ENCODE data around the gene GATA5. TPM values are rescaled to one million over a fixed set of nuclear protein-coding genes. Genes with fewer than 3 reads are reported as not detected.
"Not testable (repeated sequence)": the region's sequence is repeated elsewhere in the genome, so short reads cannot be mapped to it uniquely, and the experiment has no call there.

Gene GATA5
- total RNA-seq, 1 experiment from 2014 or later, result 1.4 TPM

GRCh38 chr20:62492711-62493110 lies 16.9 kb upstream of the GATA5 start:
- no peak for TF ChIP-seq PRDM15 (CRISPR knock-in tag; IDR thresholded peaks at IDR 0.05)
- no peak for TF ChIP-seq SMAD3 (CRISPR knock-in tag; IDR thresholded peaks at IDR 0.05; ENCODE audit: borderline replicate concordance)
- no peak for TF ChIP-seq TP53 (CRISPR knock-in tag; IDR thresholded peaks at IDR 0.05)
- no peak for TF ChIP-seq CDX4 (CRISPR knock-in tag; IDR thresholded peaks at IDR 0.05; ENCODE audit: borderline replicate concordance)
- no peak for TF ChIP-seq ZNF219 (CRISPR knock-in tag; IDR thresholded peaks at IDR 0.05; ENCODE audit: borderline replicate concordance)
- TF ChIP-seq TEAD1 (CRISPR knock-in tag; IDR thresholded peaks at IDR 0.05), result no peak
- TF ChIP-seq NFATC4 (CRISPR knock-in tag; IDR thresholded peaks at IDR 0.05), result no peak
- no peak for TF ChIP-seq E2F1 (CRISPR knock-in tag; IDR thresholded peaks at IDR 0.05)
- TF ChIP-seq JUN (CRISPR knock-in tag; IDR thresholded peaks at IDR 0.05), result no peak
- no peak for TF ChIP-seq SMAD4 (CRISPR knock-in tag; IDR thresholded peaks at IDR 0.05)
- no peak for TF ChIP-seq NFYB (CRISPR knock-in tag; conservative IDR thresholded peaks at IDR 0.05; ENCODE audit: low read depth)
- TF ChIP-seq OVOL2 (CRISPR knock-in tag; IDR thresholded peaks at IDR 0.05; ENCODE audit: borderline replicate concordance), result no peak
- no peak for TF ChIP-seq ZNF671 (CRISPR knock-in tag; IDR thresholded peaks at IDR 0.05)
- no peak for TF ChIP-seq KAT7 (CRISPR knock-in tag; IDR thresholded peaks at IDR 0.05; ENCODE audit: borderline replicate concordance)
- no peak for TF ChIP-seq STAT6 (CRISPR knock-in tag; conservative IDR thresholded peaks at IDR 0.05; ENCODE audit: low read depth)
- TF ChIP-seq AFF4 (CRISPR knock-in tag; IDR thresholded peaks at IDR 0.05; ENCODE audit: borderline replicate concordance), result no peak
- ChIA-PET CTCF (interaction anchor here (0.9 to 1.2 kb wide), 3 partner anchors 14 to 82 kb away, joined by 3 read pairs; no protein-coding TSS in a partner anchor), POLR2A (no interaction called here)
- Mint-ChIP-seq H3K9me3 (peaks cover 7% of the 10 kb centered on the region), H3K27ac (no peak overlapping the region), H3K36me3 (no peaks in the 10 kb centered on the region), H3K4me3 (no peak overlapping the region), H3K27me3 (ENCODE audit: low read depth) (no peaks in the 10 kb centered on the region; the same call in 1 of the 2 replicates), H3K4me1 (peaks cover 5% of the 10 kb centered on the region)
- no peak for ATAC-seq
- DNase-seq (ENCODE audit: low spot score), result no peak

- H3K27me3 Mint-ChIP-seq (ENCODE audit: low read depth); H3K27ac Mint-ChIP-seq; H3K9me3 Mint-ChIP-seq; ATAC-seq; H3K36me3 Mint-ChIP-seq; DNase-seq (ENCODE audit: low spot score); POLR2A ChIA-PET; H3K4me3 Mint-ChIP-seq: not testable (repeated sequence)
- peaks cover 11% of the 10 kb centered on the region; the same call in 1 of the 2 replicates for H3K4me1 Mint-ChIP-seq
- CTCF ChIA-PET, result interaction anchor here (1.4 kb wide), 1 partner anchor 9 kb away, joined by 3 read pairs; no protein-coding TSS in a partner anchor
Observed at GRCh38 chr20:62490783-62491182, 15.0 kb upstream of the GATA5 start.

Measured in WTC11 (cell line).